Left lung (tissue), 10 donors: Measurements from ENCODE around the gene MAP2K2. TPM values are rescaled to one million over a fixed set of nuclear protein-coding genes. Genes with fewer than 3 reads are reported as not detected.
A peak's percentile ranks its signal among the peaks of the same experiment; 100 is the strongest.

ENCODE experiments used
- ATAC-seq: fragments of 200-7000 bp; cut with Tn5 transposase; one replicate; pipeline ENCODE4 v1.9.1; 2020; ENCODE audit warnings: moderate library complexity
- DNase-seq, 4 donors: peaks; one replicate each; pipeline ENCODE4 v3.0.0-alpha.2; 2013 to 2020
- H3K27ac ChIP-seq, 2 donors: fragments of 200-600 bp; sonication (generic) in 1 of 2; one replicate each; pipeline versions ENCODE4 v1.5.0 to v1.8.0; 2020 to 2021
- H3K27me3 ChIP-seq, 2 donors: fragments of 200-600 bp; sonication (generic) in 1 of 2; one replicate each; pipeline versions ENCODE4 v1.5.0 to v1.8.0; 2020 to 2021
- H3K36me3 ChIP-seq, 2 donors: fragments of 200-600 bp; sonication (generic) in 1 of 2; one replicate each; pipeline versions ENCODE4 v1.5.0 to v1.8.0; 2020 to 2021
- H3K4me1 ChIP-seq, 2 donors: fragments of 200-600 bp; one replicate each; pipeline ENCODE4 v1.8.0; 2021
- H3K4me3 ChIP-seq, 2 donors: fragments of 200-600 bp; sonication (generic) in 1 of 2; one replicate each; pipeline versions ENCODE4 v1.5.0 to v1.8.0; 2020 to 2021; ENCODE audit warnings: mild to moderate bottlenecking in 1 of 2
- H3K9me3 ChIP-seq, 2 donors: fragments of 200-600 bp; sonication (generic) in 1 of 2; one replicate each; pipeline versions ENCODE4 v1.5.0 to v1.8.0; 2020 to 2021
- CTCF ChIP-seq, 2 donors: fragments of 200-600 bp; sonication (generic) in 1 of 2; IDR thresholded peaks; one replicate each; pipeline versions ENCODE4 v1.5.0 to v1.8.0; 2021; ENCODE audit warnings: antibody characterized with exemption in 2 of 2
- intact Hi-C, 2 donors: fragments of 100-400 bp; cut with DNase I; formaldehyde crosslinking; loops; one replicate each; pipeline versions ENCODE4 v1.11.2 to v1.14.2; 2022
- polyA plus RNA-seq, 6 donors: library from polyadenylated mRNA; unstranded; fragments of 120-200 nt; gene quantifications; one replicate each; pipeline ENCODE4 v1.2.1, GENCODE V29; 2013; ENCODE audit not compliant: insufficient read length in 6 of 6
- total RNA-seq, 2 donors: library from RNA; stranded (reverse); fragmentation: NEBNext Ultra II Directional; extraction: Animal tissue kit (Norgen Biotek cat#: 25700); gene quantifications; one replicate each; pipeline ENCODE4 v1.2.1, GENCODE V29; 2021
- donor health status: DM: no; HTN: yes; CAD: no.
- donor health status: DM: no; HTN: no; CAD: no.

Gene MAP2K2
- total and polyA plus RNA-seq, 8 donors, result 97.2 to 143 (median 117) TPM

DNA sequence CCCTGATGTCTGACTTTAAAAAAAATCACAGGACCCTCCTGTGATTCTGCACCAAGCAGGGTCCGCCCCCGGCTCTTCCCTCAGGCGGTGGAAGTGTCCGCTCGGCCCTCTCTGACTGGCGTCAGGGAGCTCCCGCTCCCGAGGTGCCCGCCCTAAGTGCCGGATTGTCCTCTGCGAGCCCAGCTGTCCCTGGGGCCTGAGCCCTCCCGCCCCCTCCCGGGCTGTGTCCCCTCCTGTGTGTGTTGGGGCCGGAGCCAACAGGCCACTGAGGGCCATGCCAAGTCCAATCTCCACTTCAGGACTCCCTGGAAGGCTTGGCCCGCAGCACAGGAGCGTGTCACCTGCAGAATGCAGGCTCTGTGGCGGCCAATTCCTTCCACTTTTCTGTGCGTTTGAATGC lies 25.4 kb downstream of the MAP2K2 start:
- Histone ChIP-seq H3K27ac (no peak overlapping the region), H3K36me3 (peaks cover 0 to 98% of the 10 kb centered on the region in 2 donors)
- peak; percentile 18 for ATAC-seq

DNA sequence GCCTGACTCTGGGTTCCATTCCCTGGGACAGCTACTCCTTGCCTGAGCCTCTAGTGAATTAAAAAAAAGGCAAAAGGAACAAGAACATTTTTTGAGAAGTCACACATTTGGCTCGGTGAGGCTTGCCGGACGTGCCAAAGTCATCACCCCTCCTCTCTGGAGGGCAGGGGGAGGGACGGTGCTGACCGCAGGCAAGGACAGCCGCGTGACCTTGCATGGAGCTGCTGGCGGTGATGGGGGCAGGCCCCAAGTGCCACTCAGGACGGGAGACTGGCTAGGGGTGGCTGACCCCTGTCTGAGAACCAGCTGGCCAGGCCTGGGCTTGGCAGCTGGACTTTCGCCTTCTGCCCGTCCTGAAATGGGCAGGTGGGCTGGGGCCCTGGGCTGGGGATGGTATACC lies 26.4 kb downstream of the MAP2K2 start:
- H3K4me3 ChIP-seq, result no peak overlapping the region
- intact Hi-C loops, result no loop called here
- DNase-seq (peak in 1 of 4 donors; percentile 79), ATAC-seq (no peak)
- no peaks in the 10 kb centered on the region for H3K9me3 ChIP-seq
- H3K4me1 ChIP-seq, result no peaks in the 10 kb centered on the region
- H3K36me3 ChIP-seq, result peaks cover 0 to 96% of the 10 kb centered on the region in 2 donors
- H3K27ac ChIP-seq, result no peak overlapping the region
- no peak for TF ChIP-seq CTCF (IDR thresholded peaks at IDR 0.05)
- no peaks in the 10 kb centered on the region for H3K27me3 ChIP-seq

More for the DNA sequence above, 25.4 kb downstream of the MAP2K2 start:
- no peaks in the 10 kb centered on the region for H3K27me3 ChIP-seq
- TF ChIP-seq CTCF (IDR thresholded peaks at IDR 0.05), result no peak
- no peak overlapping the region for H3K4me3 ChIP-seq
- no peaks in the 10 kb centered on the region for H3K9me3 ChIP-seq
- peak in 1 of 4 donors; percentile 80 for DNase-seq
- intact Hi-C loops, result no loop called here
- H3K4me1 ChIP-seq, result no peaks in the 10 kb centered on the region

DNA sequence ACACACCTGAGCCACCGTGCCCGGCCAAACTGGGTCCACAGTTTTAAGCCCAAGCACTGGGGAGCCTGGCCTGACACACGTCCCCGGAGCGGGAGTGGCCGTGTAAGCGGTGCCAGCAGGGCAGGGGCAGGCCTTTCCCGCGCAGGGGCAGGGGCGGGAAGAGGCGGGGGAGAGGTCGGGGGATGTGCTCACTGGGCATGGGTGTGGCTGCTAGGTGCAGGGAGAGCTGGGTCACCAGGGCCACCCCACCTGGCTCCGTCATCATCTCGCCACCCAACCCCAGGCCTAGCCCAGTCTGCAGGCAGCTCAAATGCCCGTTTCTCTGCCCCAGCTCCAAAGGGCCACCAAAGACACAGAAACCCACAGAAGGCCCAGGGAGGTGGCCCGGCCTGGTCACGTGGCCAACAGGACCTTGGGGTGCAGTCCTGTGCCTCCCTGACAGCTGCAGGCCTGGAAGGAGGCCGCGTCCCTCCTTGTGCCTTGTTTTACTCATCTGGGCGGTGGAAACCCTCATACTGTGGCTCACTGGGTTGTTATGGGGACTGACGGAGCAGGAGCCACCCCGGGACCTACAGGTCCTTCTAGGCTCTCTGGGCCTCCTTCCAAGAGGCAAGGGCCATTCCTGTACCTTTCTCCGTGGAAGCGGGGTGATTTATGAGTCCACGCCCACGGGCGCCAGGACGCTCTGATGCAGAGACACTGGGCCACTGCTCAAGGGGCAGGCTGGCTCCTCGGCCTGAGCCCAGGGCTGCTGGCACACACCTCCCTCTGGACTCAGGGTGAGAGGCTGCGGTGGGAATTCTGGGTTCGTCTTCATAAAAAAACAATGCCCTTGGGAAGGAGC lies 27.7 kb downstream of the MAP2K2 start:
- H3K4me1 ChIP-seq, result no peaks in the 10 kb centered on the region
- H3K9me3 ChIP-seq, result no peaks in the 10 kb centered on the region
- H3K36me3 ChIP-seq, result peaks cover 0 to 96% of the 10 kb centered on the region in 2 donors
- TF ChIP-seq CTCF (IDR thresholded peaks at IDR 0.05), result no peak
- DNase-seq (no peak), ATAC-seq (no peak)
- intact Hi-C loops, result no loop called here
- no peaks in the 10 kb centered on the region for H3K27me3 ChIP-seq
- no peak overlapping the region for H3K4me3 ChIP-seq
- no peak overlapping the region for H3K27ac ChIP-seq

- ATAC-seq (no peak), DNase-seq (no peak)
- no peak overlapping the region for H3K27ac ChIP-seq
- H3K4me1 ChIP-seq, result peaks cover 0 to 6% of the 10 kb centered on the region in 2 donors
- no peaks in the 10 kb centered on the region for H3K9me3 ChIP-seq
- no peak for TF ChIP-seq CTCF (IDR thresholded peaks at IDR 0.05)
- H3K27me3 ChIP-seq, result no peaks in the 10 kb centered on the region
- H3K36me3 ChIP-seq, result peaks cover 0 to 96% of the 10 kb centered on the region in 2 donors
- intact Hi-C loops, result no loop called here
- H3K4me3 ChIP-seq, result no peak overlapping the region
Observed at GRCh38 chr19:4095488-4095844, 28.5 kb downstream of the MAP2K2 start.

- TF ChIP-seq CTCF (IDR thresholded peaks at IDR 0.05), result no peak
- Histone ChIP-seq H3K9me3 (no peaks in the 10 kb centered on the region), H3K36me3 (peaks cover 0 to 96% of the 10 kb centered on the region in 2 donors), H3K4me1 (peaks cover 0 to 11% of the 10 kb centered on the region in 2 donors), H3K4me3 (no peak overlapping the region), H3K27ac (no peak overlapping the region), H3K27me3 (no peaks in the 10 kb centered on the region)
- ATAC-seq (no peak), DNase-seq (peak in 1 of 4 donors; percentile 66)
- intact Hi-C loops, result no loop called here
Observed at GRCh38 chr19:4094761-4095487, 29.0 kb downstream of the MAP2K2 start.
